OCI-LY3 (cell line): ENCODE data around the gene IL13.

Experiments used
- CTCF ChIP-seq: fragments of 200-600, 300-600 bp; sonication (generic); IDR thresholded peaks from 2 replicates; pipeline ENCODE4 v1.5.1; 2014; ENCODE audit warnings: antibody characterized with exemption, low read length, low read depth
- EZH2phosphoT487 ChIP-seq: fragments of 200-600 bp; shearing (Covaris generic); IDR thresholded peaks from 2 replicates; pipeline ENCODE4 v1.6.1; 2018; ENCODE audit warnings: antibody characterized with exemption, mixed run types, low read depth

- no peak for TF ChIP-seq EZH2phosphoT487
- no peak for TF ChIP-seq CTCF
These were observed 6.1 kb downstream of the IL13 start for GRCh38 chr5:132663771-132664695.
